HepG2 (cell line): ENCODE results near the gene BCAS3. TPM values are rescaled to one million over a fixed set of nuclear protein-coding genes. Genes with fewer than 3 reads are reported as not detected.

Experiments used
- ELF3 ChIP-seq: IDR thresholded peaks from 2 replicates; pipeline ENCODE4 v1.6.1; 2016; ENCODE audit warnings: missing genetic modification reagents, missing compliant biosample characterization
- FLYWCH1 ChIP-seq: sonication (generic); formaldehyde crosslinking; IDR thresholded peaks from 2 replicates; pipeline ENCODE4 v1.8.1; 2023; ENCODE audit warnings: mild to moderate bottlenecking, missing genetic modification reagents
- GABPB1 ChIP-seq: IDR thresholded peaks from 2 replicates; pipeline ENCODE4 v1.6.1; 2016; ENCODE audit warnings: mild to moderate bottlenecking, missing genetic modification reagents, moderate library complexity, missing compliant biosample characterization
- SUZ12 ChIP-seq: fragments of 150-350 bp; IDR thresholded peaks from 2 replicates; pipeline ENCODE4 v1.6.1; 2014; ENCODE audit warnings: low read depth, low read length
- TAF15 ChIP-seq: fragments of 200-400 bp; formaldehyde crosslinking; IDR thresholded peaks from one replicate; pipeline ENCODE4 v1.6.1; 2018; ENCODE audit warnings: mild to moderate bottlenecking, low read depth, low read length; ENCODE audit not compliant: poor library complexity, severe bottlenecking
- TCF12 ChIP-seq, 2 experiments: fragments of 450-650 bp in 1 of 2; sonication (generic) in 1 of 2; formaldehyde crosslinking in 1 of 2; IDR thresholded peaks; 2 replicates each; pipeline versions ENCODE4 v1.6.1 to v1.8.0; 2017 to 2022; ENCODE audit warnings: antibody characterized with exemption in 1 of 2, mild to moderate bottlenecking in 1 of 2, missing genetic modification reagents in 1 of 2, moderate library complexity in 1 of 2
- TEAD3 ChIP-seq: optimal IDR thresholded peaks from 2 replicates; pipeline ENCODE3; 2016; ENCODE audit warnings: borderline replicate concordance
- ZMYM4 ChIP-seq: sonication (generic); formaldehyde crosslinking; IDR thresholded peaks from 2 replicates; pipeline ENCODE4 v1.8.1; 2023; ENCODE audit warnings: mild to moderate bottlenecking, missing genetic modification reagents
- ZNF451 ChIP-seq: sonication (generic); formaldehyde crosslinking; IDR thresholded peaks from 2 replicates; pipeline ENCODE4 v1.5.0; 2020; ENCODE audit warnings: mild to moderate bottlenecking, missing genetic modification reagents
- ZNF496 ChIP-seq: sonication (generic); formaldehyde crosslinking; IDR thresholded peaks from 2 replicates; pipeline ENCODE4 v1.8.1; 2023; ENCODE audit warnings: mild to moderate bottlenecking, moderate library complexity, missing genetic modification reagents; ENCODE audit not compliant: insufficient replicate concordance
- polyA plus RNA-seq, 8 experiments: library from polyadenylated mRNA; depleted of rRNA in 3 of 8; stranded (reverse) in 7 of 8; unstranded in 1 of 8; fragments of >200 nt; fragmentation: Illumina TruSeq in 4 of 8; extraction: Trizol in 4 of 8; gene quantifications; 2 replicates each; pipeline versions ENCODE4 v1.2.1 to v1.2.3, GENCODE V29; 2011 to 2016; ENCODE audit warnings: low read depth in 4 of 8, missing spikeins in 1 of 8, mixed read lengths in 1 of 8; ENCODE audit not compliant: insufficient read depth in 1 of 8
- total RNA-seq, 5 experiments: library from RNA; depleted of rRNA; stranded (reverse); fragments of >200 nt; fragmentation: Illumina TruSeq; extraction: Trizol; gene quantifications; 2 replicates each; pipeline ENCODE4 v1.2.3, GENCODE V29; 2016; ENCODE audit warnings: low read depth in 1 of 5
- TF ChIP-seq, protein P1 (sequence below): sonication (generic); formaldehyde crosslinking; IDR thresholded peaks from 2 replicates; pipeline ENCODE4 v1.4.0; 2020; ENCODE audit warnings: mild to moderate bottlenecking, missing genetic modification reagents
- TF ChIP-seq, protein P2 (sequence below): sonication (generic); formaldehyde crosslinking; IDR thresholded peaks from 2 replicates; pipeline ENCODE4 v1.4.0; 2020; ENCODE audit warnings: mild to moderate bottlenecking, missing genetic modification reagents
- TF ChIP-seq, protein P3 (sequence below): IDR thresholded peaks from 2 replicates; pipeline ENCODE4 v1.6.1; 2016; ENCODE audit warnings: missing compliant biosample characterization, missing genetic modification reagents, borderline replicate concordance
- TF ChIP-seq, protein P4 (sequence below): sonication (generic); formaldehyde crosslinking; IDR thresholded peaks from 2 replicates; pipeline ENCODE4 v1.5.0; 2020; ENCODE audit warnings: mild to moderate bottlenecking, missing genetic modification reagents

Gene BCAS3
- total and polyA plus RNA-seq, 2 of the 13 experiments (the other 11 are each of a cell fraction or from before 2014, with no cell fraction given): 10.7 to 11.2 TPM

DNA sequence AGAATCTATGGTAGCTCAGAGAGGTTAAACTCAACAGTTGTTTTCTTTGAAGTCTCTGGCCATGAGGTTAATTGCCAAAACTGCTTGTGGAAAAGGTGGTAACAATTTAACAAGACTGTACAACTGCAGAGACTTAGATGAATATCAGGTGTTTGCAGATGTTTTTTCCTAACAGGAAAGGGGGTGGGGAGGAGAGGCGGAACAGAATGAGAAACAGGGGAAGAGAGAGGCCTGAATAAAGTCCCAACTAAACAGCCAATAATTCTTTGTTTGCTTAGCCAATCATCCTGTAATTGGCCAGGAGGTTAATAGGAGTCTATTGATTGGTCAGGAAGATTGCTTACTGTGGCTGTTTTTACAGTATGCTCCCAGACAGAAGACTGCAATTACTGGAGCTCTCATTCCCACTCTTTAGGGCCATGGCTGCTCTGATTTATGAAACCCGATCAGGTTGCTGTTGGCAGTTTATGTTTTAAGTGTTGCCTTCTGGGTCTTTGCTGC, 472.3 kb downstream of the BCAS3 start (continued):
- TF ChIP-seq, protein P1, sequence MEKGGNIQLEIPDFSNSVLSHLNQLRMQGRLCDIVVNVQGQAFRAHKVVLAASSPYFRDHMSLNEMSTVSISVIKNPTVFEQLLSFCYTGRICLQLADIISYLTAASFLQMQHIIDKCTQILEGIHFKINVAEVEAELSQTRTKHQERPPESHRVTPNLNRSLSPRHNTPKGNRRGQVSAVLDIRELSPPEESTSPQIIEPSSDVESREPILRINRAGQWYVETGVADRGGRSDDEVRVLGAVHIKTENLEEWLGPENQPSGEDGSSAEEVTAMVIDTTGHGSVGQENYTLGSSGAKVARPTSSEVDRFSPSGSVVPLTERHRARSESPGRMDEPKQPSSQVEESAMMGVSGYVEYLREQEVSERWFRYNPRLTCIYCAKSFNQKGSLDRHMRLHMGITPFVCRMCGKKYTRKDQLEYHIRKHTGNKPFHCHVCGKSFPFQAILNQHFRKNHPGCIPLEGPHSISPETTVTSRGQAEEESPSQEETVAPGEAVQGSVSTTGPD (CRISPR knock-in tag): no peak
- TF ChIP-seq ELF3 (CRISPR knock-in tag): no peak
- no peak for TF ChIP-seq GABPB1 (CRISPR knock-in tag)
- peak; percentile 69 for TF ChIP-seq ZMYM4 (CRISPR knock-in tag)
- TF ChIP-seq ZNF496 (CRISPR knock-in tag): no peak
- TF ChIP-seq SUZ12: no peak
- no peak for TF ChIP-seq ZNF451 (CRISPR knock-in tag)
- TF ChIP-seq, protein P2, sequence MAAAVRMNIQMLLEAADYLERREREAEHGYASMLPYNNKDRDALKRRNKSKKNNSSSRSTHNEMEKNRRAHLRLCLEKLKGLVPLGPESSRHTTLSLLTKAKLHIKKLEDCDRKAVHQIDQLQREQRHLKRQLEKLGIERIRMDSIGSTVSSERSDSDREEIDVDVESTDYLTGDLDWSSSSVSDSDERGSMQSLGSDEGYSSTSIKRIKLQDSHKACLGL (CRISPR knock-in tag): no peak
- TF ChIP-seq, protein P3, sequence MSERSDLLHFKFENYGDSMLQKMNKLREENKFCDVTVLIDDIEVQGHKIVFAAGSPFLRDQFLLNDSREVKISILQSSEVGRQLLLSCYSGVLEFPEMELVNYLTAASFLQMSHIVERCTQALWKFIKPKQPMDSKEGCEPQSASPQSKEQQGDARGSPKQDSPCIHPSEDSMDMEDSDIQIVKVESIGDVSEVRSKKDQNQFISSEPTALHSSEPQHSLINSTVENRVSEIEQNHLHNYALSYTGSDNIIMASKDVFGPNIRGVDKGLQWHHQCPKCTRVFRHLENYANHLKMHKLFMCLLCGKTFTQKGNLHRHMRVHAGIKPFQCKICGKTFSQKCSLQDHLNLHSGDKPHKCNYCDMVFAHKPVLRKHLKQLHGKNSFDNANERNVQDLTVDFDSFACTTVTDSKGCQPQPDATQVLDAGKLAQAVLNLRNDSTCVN (CRISPR knock-in tag): no peak
- TF ChIP-seq TEAD3: no peak
- TF ChIP-seq FLYWCH1 (CRISPR knock-in tag): no peak
- no peak for TF ChIP-seq TCF12 (IDR thresholded peaks at IDR 0.05)
- no peak for TF ChIP-seq TCF12 (CRISPR knock-in tag; IDR thresholded peaks at IDR 0.05)
- TF ChIP-seq, protein P4, sequence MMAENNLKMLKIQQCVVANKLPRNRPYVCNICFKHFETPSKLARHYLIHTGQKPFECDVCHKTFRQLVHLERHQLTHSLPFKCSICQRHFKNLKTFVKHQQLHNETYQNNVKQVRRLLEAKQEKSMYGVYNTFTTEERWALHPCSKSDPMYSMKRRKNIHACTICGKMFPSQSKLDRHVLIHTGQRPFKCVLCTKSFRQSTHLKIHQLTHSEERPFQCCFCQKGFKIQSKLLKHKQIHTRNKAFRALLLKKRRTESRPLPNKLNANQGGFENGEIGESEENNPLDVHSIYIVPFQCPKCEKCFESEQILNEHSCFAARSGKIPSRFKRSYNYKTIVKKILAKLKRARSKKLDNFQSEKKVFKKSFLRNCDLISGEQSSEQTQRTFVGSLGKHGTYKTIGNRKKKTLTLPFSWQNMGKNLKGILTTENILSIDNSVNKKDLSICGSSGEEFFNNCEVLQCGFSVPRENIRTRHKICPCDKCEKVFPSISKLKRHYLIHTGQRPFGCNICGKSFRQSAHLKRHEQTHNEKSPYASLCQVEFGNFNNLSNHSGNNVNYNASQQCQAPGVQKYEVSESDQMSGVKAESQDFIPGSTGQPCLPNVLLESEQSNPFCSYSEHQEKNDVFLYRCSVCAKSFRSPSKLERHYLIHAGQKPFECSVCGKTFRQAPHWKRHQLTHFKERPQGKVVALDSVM (CRISPR knock-in tag): no peak
- TF ChIP-seq TAF15: no peak
